HCT116 (cell line): ENCODE data around the gene IGSF9. TPM values are rescaled to one million over a fixed set of nuclear protein-coding genes. Genes with fewer than 3 reads are reported as not detected.

ENCODE experiments used
- ATAC-seq: fragments of 200-7000 bp; cut with Tn5 transposase; 2 replicates; pipeline ENCODE4 v1.9.1; 2020; ENCODE audit warnings: mild to moderate bottlenecking, moderate library complexity
- BruUV-seq: library from RNA; stranded (reverse); fragments of 400-500 nt; replicated peaks from 2 replicates; lab custom pipeline; 2021; lab: Mats Ljungman, UMichigan
- CTCF ChIA-PET: fragments of 300-600 bp; sonication (Branson Sonifier 250); formaldehyde crosslinking; loops from one replicate; lab custom pipeline; 2021; ENCODE audit warnings: antibody characterized with exemption; lab: Charles Lee
- POLR2A ChIA-PET: fragments of 300-600, 350-600 bp; sonication (Branson Sonifier 250); formaldehyde crosslinking; loops from one replicate; lab custom pipeline; 2021; ENCODE audit warnings: antibody characterized with exemption; lab: Charles Lee
- RAD21 ChIA-PET, 2 experiments: fragments of 300-600 bp; sonication (Branson Sonifier 250); formaldehyde crosslinking; loops; one replicate each; lab custom pipeline; 2023; ENCODE audit warnings: low total read pairs in 2 of 2; ENCODE audit not compliant: uncharacterized antibody in 2 of 2, unreplicated experiment in 2 of 2, low non-redundant PET in 1 of 2; lab: Charles Lee
- DNase-seq: peaks from one replicate; pipeline ENCODE4 v3.0.0-alpha.2; 2010; ENCODE audit warnings: low read depth, low spot score
- H2AFZ ChIP-seq: fragments of 200-600 bp; shearing (Covaris generic), sonication (generic); 2 replicates; pipeline ENCODE4 v1.6.1; 2017; ENCODE audit warnings: low read depth, mixed run types, mixed read lengths, antibody characterized with exemption, low read length; ENCODE audit not compliant: poor library complexity, severe bottlenecking
- H3K27ac ChIP-seq: 2 replicates; pipeline ENCODE4 v1.5.1; 2012; ENCODE audit warnings: low read depth, low read length
- H3K27me3 ChIP-seq: fragments of 200-600 bp; sonication (generic); 2 replicates; pipeline ENCODE4 v1.6.1; 2016; ENCODE audit warnings: mixed run types, low read length, mixed read lengths; ENCODE audit not compliant: insufficient read depth
- H3K36me3 ChIP-seq, 2 experiments: fragments of 200-500 bp in 1 of 2; fragments of 200-600 bp in 1 of 2; sonication (Bioruptor generic) in 1 of 2; sonication (generic) in 1 of 2; 2 replicates each; pipeline versions ENCODE4 v1.5.1 to v1.6.1; 2014 to 2016; ENCODE audit warnings: low read length in 2 of 2, inconsistent platforms in 1 of 2, mixed read lengths in 1 of 2, mixed run types in 1 of 2; ENCODE audit not compliant: insufficient read depth in 2 of 2, control insufficient read depth in 1 of 2
- H3K4me1 ChIP-seq, 2 experiments: fragments of 200-600 bp in 1 of 2; sonication (generic) in 1 of 2; 2 replicates each; pipeline versions ENCODE4 v1.5.1 to v1.6.1; 2012 to 2017; ENCODE audit warnings: low read length in 2 of 2, inconsistent platforms in 1 of 2, mild to moderate bottlenecking in 1 of 2, mixed read lengths in 1 of 2, mixed run types in 1 of 2, moderate library complexity in 1 of 2; ENCODE audit not compliant: insufficient read depth in 2 of 2, control insufficient read depth in 1 of 2
- H3K4me2 ChIP-seq: fragments of 200-600 bp; sonication (generic); 2 replicates; pipeline ENCODE4 v1.6.1; 2017; ENCODE audit warnings: mixed run types, low read length, mixed read lengths
- H3K4me3 ChIP-seq, 2 experiments: fragments of 200-600 bp in 1 of 2; sonication (generic) in 1 of 2; replicated peaks in 1 of 2; 2 replicates each; pipeline ENCODE4 v1.5.1; 2011 to 2016; ENCODE audit warnings: low read length in 2 of 2, control low read depth in 1 of 2, low read depth in 1 of 2, mild to moderate bottlenecking in 1 of 2, mixed read lengths in 1 of 2, mixed run types in 1 of 2
- H3K79me2 ChIP-seq: fragments of 200-600 bp; sonication (generic); 2 replicates; pipeline ENCODE4 v1.6.1; 2017; ENCODE audit warnings: mild to moderate bottlenecking, mixed run types, low read length, moderate library complexity, mixed read lengths; ENCODE audit not compliant: insufficient read depth
- H3K9ac ChIP-seq: fragments of 200-600 bp; sonication (generic); 2 replicates; pipeline ENCODE4 v1.6.1; 2016; ENCODE audit warnings: low read length, mixed read lengths
- H3K9me2 ChIP-seq: fragments of 200-600 bp; sonication (generic), shearing (Covaris generic); 2 replicates; pipeline ENCODE4 v1.6.1; 2017; ENCODE audit warnings: mixed run types, mild to moderate bottlenecking, moderate library complexity; ENCODE audit not compliant: insufficient read depth
- H3K9me3 ChIP-seq, 2 experiments: fragments of 200-500 bp in 1 of 2; fragments of 200-600 bp in 1 of 2; sonication (Bioruptor generic) in 1 of 2; sonication (generic) in 1 of 2; 2 replicates each; pipeline ENCODE4 v1.6.1; 2014 to 2017; ENCODE audit warnings: low read length in 2 of 2, mixed read lengths in 2 of 2, inconsistent platforms in 1 of 2, low read depth in 1 of 2, mild to moderate bottlenecking in 1 of 2, mixed run types in 1 of 2, moderate library complexity in 1 of 2; ENCODE audit not compliant: control insufficient read depth in 1 of 2, insufficient read depth in 1 of 2
- H4K20me1 ChIP-seq: fragments of 200-600 bp; sonication (generic), shearing (Covaris generic); 2 replicates; pipeline ENCODE4 v1.6.1; 2017; ENCODE audit warnings: mixed run types, mild to moderate bottlenecking, moderate library complexity; ENCODE audit not compliant: insufficient read depth
- ATF3 ChIP-seq: IDR thresholded peaks from 2 replicates; pipeline ENCODE4 v1.6.1; 2012
- CBX3 ChIP-seq: IDR thresholded peaks from 2 replicates; pipeline ENCODE4 v1.6.1; 2012; ENCODE audit warnings: low read depth
- CTCF ChIP-seq, 3 experiments: fragments of 200-600 bp in 1 of 3; sonication (generic) in 1 of 3; IDR thresholded peaks in 2 of 3; conservative IDR thresholded peaks in 1 of 3; 2 replicates each; pipeline ENCODE4 v1.5.1; 2012 to 2017; ENCODE audit warnings: low read depth in 2 of 3, low read length in 2 of 3, antibody characterized with exemption in 1 of 3, borderline replicate concordance in 1 of 3, control low read depth in 1 of 3, mild to moderate bottlenecking in 1 of 3, mixed read lengths in 1 of 3, mixed run types in 1 of 3, moderate library complexity in 1 of 3; ENCODE audit not compliant: insufficient read depth in 1 of 3
- EGR1 ChIP-seq: IDR thresholded peaks from 2 replicates; pipeline ENCODE4 v1.6.1; 2012; ENCODE audit warnings: low read depth
- ELF1 ChIP-seq: IDR thresholded peaks from 2 replicates; pipeline ENCODE4 v1.6.1; 2012; ENCODE audit warnings: low read depth, borderline replicate concordance
- EZH2 ChIP-seq: fragments of 200-600 bp; sonication (generic); IDR thresholded peaks from 2 replicates; pipeline ENCODE4 v1.6.1; 2017; ENCODE audit warnings: antibody characterized with exemption, mixed run types
- EZH2phosphoT487 ChIP-seq: fragments of 200-600 bp; IDR thresholded peaks from 2 replicates; pipeline ENCODE4 v1.6.1; 2018; ENCODE audit warnings: antibody characterized with exemption, borderline replicate concordance
- FOSL1 ChIP-seq: IDR thresholded peaks from 2 replicates; pipeline ENCODE4 v1.6.1; 2012; ENCODE audit warnings: low read depth
- JUND ChIP-seq: IDR thresholded peaks from 2 replicates; pipeline ENCODE4 v1.6.1; 2012
- MAX ChIP-seq: IDR thresholded peaks from 2 replicates; pipeline ENCODE4 v1.6.1; 2012
- POLR2A ChIP-seq: IDR thresholded peaks from 2 replicates; pipeline ENCODE4 v1.7.0; 2011; ENCODE audit warnings: borderline replicate concordance; ENCODE audit not compliant: insufficient read depth, insufficient read length; ENCODE audit errors: extremely low read depth
- POLR2AphosphoS5 ChIP-seq: IDR thresholded peaks from 2 replicates; pipeline ENCODE4 v1.6.1; 2011; ENCODE audit warnings: mild to moderate bottlenecking, low read depth, low read length, moderate library complexity
- RAD21 ChIP-seq: IDR thresholded peaks from 2 replicates; pipeline ENCODE4 v1.6.1; 2012; ENCODE audit warnings: low read depth, mild to moderate bottlenecking
- REST ChIP-seq: IDR thresholded peaks from 2 replicates; pipeline ENCODE4 v1.6.1; 2012; ENCODE audit warnings: low read depth
- SIN3A ChIP-seq: IDR thresholded peaks from 2 replicates; pipeline ENCODE4 v1.6.1; 2012; ENCODE audit warnings: low read depth
- SP1 ChIP-seq: IDR thresholded peaks from 2 replicates; pipeline ENCODE4 v1.6.1; 2012; ENCODE audit warnings: low read depth
- SRF ChIP-seq: IDR thresholded peaks from 2 replicates; pipeline ENCODE4 v1.6.1; 2012; ENCODE audit warnings: low read depth
- TCF7L2 ChIP-seq: IDR thresholded peaks from 2 replicates; pipeline ENCODE4 v1.7.0; 2011; ENCODE audit warnings: borderline replicate concordance, inconsistent platforms; ENCODE audit not compliant: insufficient read depth, insufficient read length; ENCODE audit errors: extremely low read depth
- ZFX ChIP-seq: fragments of 450-650 bp; IDR thresholded peaks from 2 replicates; pipeline ENCODE4 v1.6.1; 2017
- intact Hi-C: fragments of 100-400 bp; cut with micrococcal nuclease; formaldehyde crosslinking; loops from 2 replicates; pipeline ENCODE4 v1.10.0; 2022
- total RNA-seq: library from RNA; stranded (reverse); gene quantifications from one replicate; pipeline ENCODE4 v1.2.1, GENCODE V29; 2021; ENCODE audit not compliant: unreplicated experiment

Gene IGSF9
- total RNA-seq, 1 experiment from 2014 or later, result 10.3 TPM

GRCh38 chr1:159938905-159939677 is 6.3 kb downstream of the IGSF9 start:
- intact Hi-C loops, result no loop called here
- no TSS peak for BruUV-seq
- POLR2A ChIA-PET, result interaction anchor here (1.0 kb wide), 1 partner anchor 68 kb away, joined by 3 read pairs; no protein-coding TSS in a partner anchor
- no peak overlapping the region for H3K27ac ChIP-seq
- H3K9me2 ChIP-seq, result no peaks in the 10 kb centered on the region
- ATAC-seq, result no peak
- no peak for TF ChIP-seq RAD21
- no peak for TF ChIP-seq JUND
- TF ChIP-seq EGR1, result no peak
- TF ChIP-seq SRF, result no peak
- TF ChIP-seq REST, result no peak
- no peak for TF ChIP-seq ZFX
- TF ChIP-seq MAX, result no peak
- TF ChIP-seq FOSL1, result no peak
- no peak for TF ChIP-seq EZH2
- no peak for TF ChIP-seq CTCF (IDR thresholded peaks at IDR 0.05 in 2 of 3, conservative IDR thresholded peaks at IDR 0.05 in 1 of 3; ENCODE audit: borderline replicate concordance in 1 of 3, insufficient read depth in 1 of 3, low read depth in 2 of 3, low read length in 2 of 3)
- no peak for TF ChIP-seq ELF1
- no peak for TF ChIP-seq SIN3A
- no peak for TF ChIP-seq EZH2phosphoT487
- TF ChIP-seq POLR2A, result no peak
- no peak for TF ChIP-seq TCF7L2
- TF ChIP-seq POLR2AphosphoS5, result no peak
- no peak for TF ChIP-seq SP1
- TF ChIP-seq ATF3, result no peak
- TF ChIP-seq CBX3, result no peak
- CTCF ChIA-PET, result interaction anchor here (1.6 to 10.1 kb wide), 2 partner anchors 67 to 140 kb away, joined by 5 to 170 read pairs; no protein-coding TSS in a partner anchor
- H3K36me3 ChIP-seq, result peaks cover 0 to 2% of the 10 kb centered on the region in 2 experiments; a peak in 1 of 4 replicates
- no peak overlapping the region for H3K9ac ChIP-seq
- no peaks in the 10 kb centered on the region for H3K79me2 ChIP-seq
- H2AFZ ChIP-seq, result no peak overlapping the region
- H3K27me3 ChIP-seq, result no peaks in the 10 kb centered on the region
- H3K4me3 ChIP-seq, result no peak overlapping the region
- no peak for DNase-seq
- RAD21 ChIA-PET, result interaction anchor here in 1 of 2 experiments (1.4 kb wide), 1 partner anchor 69 kb away, joined by 5 read pairs; no protein-coding TSS in a partner anchor
- no peak overlapping the region for H3K4me2 ChIP-seq
- H3K9me3 ChIP-seq, result no peaks in the 10 kb centered on the region
- no peaks in the 10 kb centered on the region for H4K20me1 ChIP-seq
- peaks cover 3 to 15% of the 10 kb centered on the region in 2 experiments for H3K4me1 ChIP-seq
